HepG2 (cell line): ENCODE measurements around the gene KATNB1. TPM values are rescaled to one million over a fixed set of nuclear protein-coding genes. Genes with fewer than 3 reads are reported as not detected.

Source experiments
- ATAC-seq: fragments of 200-7000 bp; cut with Tn5 transposase; 3 replicates; pipeline ENCODE4 v1.9.1; 2020; ENCODE audit warnings: mild to moderate bottlenecking, moderate library complexity
- BruUV-seq: library from RNA; stranded (reverse); fragments of 400-500 nt; replicated peaks from 2 replicates; lab custom pipeline; 2021; lab: Mats Ljungman, UMichigan
- CTCF ChIA-PET: fragments of 300-600 bp; formaldehyde crosslinking; extraction: SDS; loops from one replicate; lab custom pipeline; 2021; ENCODE audit warnings: low total read pairs, inconsistent platforms, low intra/inter-chr PET ratio; lab: Yijun Ruan, JAX
- POLR2A ChIA-PET: fragments of 350-600 bp; sonication (Branson Sonifier 250); formaldehyde crosslinking; loops from one replicate; lab custom pipeline; 2020; ENCODE audit warnings: antibody characterized with exemption, inconsistent platforms; lab: Yijun Ruan, JAX
- DNase-seq: peaks from one replicate; pipeline ENCODE4 v3.0.0-alpha.2; 2015; ENCODE audit warnings: low spot score
- FAIRE-seq: peaks from 3 replicates; lab custom pipeline; 2011; peaks lifted over from hg19 to GRCh38; lab: Jason Lieb, UNC
- H2AFZ ChIP-seq: one replicate; pipeline ENCODE4 v1.6.1; 2011; ENCODE audit warnings: low read length, inconsistent platforms
- H3K27ac ChIP-seq: fragments of 300-600 bp; 3 replicates; pipeline ENCODE4 v1.8.0; 2011; ENCODE audit warnings: mixed run types, mild to moderate bottlenecking, mixed read lengths, low read length, inconsistent platforms; ENCODE audit not compliant: insufficient read depth; ENCODE audit errors: extremely low read length
- H3K27me3 ChIP-seq, 2 experiments: fragments of 200-600 bp in 1 of 2; 2 replicates in 1 of 2; 3 replicates in 1 of 2; pipeline versions ENCODE4 v1.6.0 to v1.8.0; 2011; ENCODE audit warnings: low read length in 2 of 2, mild to moderate bottlenecking in 2 of 2, moderate library complexity in 2 of 2, inconsistent platforms in 1 of 2; ENCODE audit not compliant: insufficient read depth in 2 of 2, control insufficient read depth in 1 of 2
- H3K36me3 ChIP-seq, 2 experiments: fragments of 200-600 bp in 1 of 2; replicated peaks in 1 of 2; 2 replicates in 1 of 2; 3 replicates in 1 of 2; pipeline versions ENCODE4 v1.5.1 to v1.8.0; 2011; ENCODE audit warnings: low read length in 2 of 2, inconsistent platforms in 1 of 2; ENCODE audit not compliant: insufficient read depth in 2 of 2, control insufficient read depth in 1 of 2
- H3K4me1 ChIP-seq: 2 replicates; pipeline ENCODE4 v1.5.1; 2012; ENCODE audit warnings: low read length, inconsistent platforms; ENCODE audit not compliant: insufficient read depth
- H3K4me2 ChIP-seq: 2 replicates; pipeline ENCODE4 v1.6.0; 2011; ENCODE audit warnings: low read depth, low read length, inconsistent platforms
- H3K4me3 ChIP-seq, 3 experiments: fragments of 200-600 bp in 1 of 3; sonication (generic), shearing (Covaris generic) in 1 of 3; replicated peaks in 1 of 3; 2 replicates each; pipeline ENCODE4 v1.5.1; 2011 to 2016; ENCODE audit warnings: low read length in 3 of 3, inconsistent platforms in 2 of 3, low read depth in 2 of 3, mild to moderate bottlenecking in 2 of 3, control low read depth in 1 of 3, mixed read lengths in 1 of 3; ENCODE audit not compliant: insufficient read depth in 1 of 3
- H3K79me2 ChIP-seq: one replicate; pipeline ENCODE4 v1.6.1; 2011; ENCODE audit warnings: low read length, inconsistent platforms; ENCODE audit not compliant: insufficient read depth
- H3K9ac ChIP-seq: 2 replicates; pipeline ENCODE4 v1.6.0; 2011; ENCODE audit warnings: mild to moderate bottlenecking, low read depth, low read length, inconsistent platforms; ENCODE audit not compliant: insufficient read depth
- H3K9me3 ChIP-seq: 2 replicates; pipeline ENCODE4 v1.5.1; 2012; ENCODE audit warnings: mild to moderate bottlenecking, low read length
- H4K20me1 ChIP-seq: 2 replicates; pipeline ENCODE4 v1.6.0; 2011; ENCODE audit warnings: inconsistent platforms, mild to moderate bottlenecking, low read length, moderate library complexity; ENCODE audit not compliant: insufficient read depth
- JUN ChIP-seq: sonication (generic); formaldehyde crosslinking; IDR thresholded peaks from 2 replicates; pipeline ENCODE4 v1.4.0; 2020; ENCODE audit warnings: mild to moderate bottlenecking, missing genetic modification reagents
- MZF1 ChIP-seq: sonication (generic); formaldehyde crosslinking; IDR thresholded peaks from 2 replicates; pipeline ENCODE4 v1.8.1; 2023; ENCODE audit warnings: mild to moderate bottlenecking, missing genetic modification reagents, borderline replicate concordance
- NKX3-1 ChIP-seq: sonication (generic); formaldehyde crosslinking; IDR thresholded peaks from 2 replicates; pipeline ENCODE4 v1.5.0; 2020; ENCODE audit warnings: missing genetic modification reagents
- PITX1 ChIP-seq: sonication (generic); formaldehyde crosslinking; IDR thresholded peaks from 2 replicates; pipeline ENCODE4 v1.5.1; 2020; ENCODE audit warnings: mild to moderate bottlenecking, missing genetic modification reagents
- RFX3 ChIP-seq: IDR thresholded peaks from 2 replicates; pipeline ENCODE4 v1.6.1; 2016; ENCODE audit warnings: missing biosample characterization, missing genetic modification reagents
- TOE1 ChIP-seq: sonication (generic); formaldehyde crosslinking; IDR thresholded peaks from 2 replicates; pipeline ENCODE4 v1.4.0; 2020; ENCODE audit warnings: mild to moderate bottlenecking, missing genetic modification reagents
- ZFP37 ChIP-seq: sonication (generic); formaldehyde crosslinking; IDR thresholded peaks from 2 replicates; pipeline ENCODE4 v1.4.0; 2020; ENCODE audit warnings: missing genetic modification reagents, borderline replicate concordance
- ZFX ChIP-seq: sonication (generic); formaldehyde crosslinking; IDR thresholded peaks from 2 replicates; pipeline ENCODE4 v1.4.0; 2020; ENCODE audit warnings: mild to moderate bottlenecking, low read depth, missing genetic modification reagents, moderate library complexity
- ZNF24 ChIP-seq: fragments of 450-650 bp; IDR thresholded peaks from 2 replicates; pipeline ENCODE4 v1.6.1; 2017; ENCODE audit warnings: antibody characterized with exemption, mild to moderate bottlenecking
- ZNF709 ChIP-seq: sonication (generic); formaldehyde crosslinking; IDR thresholded peaks from 2 replicates; pipeline ENCODE4 v1.5.0; 2020; ENCODE audit warnings: mild to moderate bottlenecking, missing genetic modification reagents
- ZNF772 ChIP-seq: sonication (generic); formaldehyde crosslinking; IDR thresholded peaks from 2 replicates; pipeline ENCODE4 v1.5.0; 2020; ENCODE audit warnings: mild to moderate bottlenecking, missing genetic modification reagents
- ZNF839 ChIP-seq: sonication (generic); formaldehyde crosslinking; IDR thresholded peaks from 2 replicates; pipeline ENCODE4 v1.4.0; 2020; ENCODE audit warnings: missing genetic modification reagents, mild to moderate bottlenecking, borderline replicate concordance
- ZNF850 ChIP-seq: sonication (generic); formaldehyde crosslinking; conservative IDR thresholded peaks from 2 replicates; pipeline ENCODE4 v1.9.0; 2021; ENCODE audit warnings: mild to moderate bottlenecking, missing genetic modification reagents
- ZSCAN20 ChIP-seq: sonication (generic); formaldehyde crosslinking; IDR thresholded peaks from 2 replicates; pipeline ENCODE4 v1.4.0; 2020; ENCODE audit warnings: missing genetic modification reagents, mild to moderate bottlenecking, borderline replicate concordance
- WGBS: methylation state at CpG from one replicate; pipeline ENCODE4 v1.1.6; 2017; ENCODE audit warnings: low lambda C conversion rate; 5-methylcytosine and 5-hydroxymethylcytosine counted together
- in situ Hi-C: cut with HindIII; loops from 2 replicates; pipeline ENCODE4 v1.10.0; 2017; ENCODE audit warnings: low pct_unique_long_range_greater_than_20kb; ENCODE audit not compliant: extremely low pct_ligation_motif_present
- intact Hi-C: fragments of 100-400 bp; cut with micrococcal nuclease; formaldehyde crosslinking; loops from one replicate; pipeline ENCODE4 v1.10.0; 2022; ENCODE audit not compliant: unreplicated experiment
- polyA plus RNA-seq, 8 experiments: library from polyadenylated mRNA; depleted of rRNA in 3 of 8; stranded (reverse) in 7 of 8; unstranded in 1 of 8; fragments of >200 nt; fragmentation: Illumina TruSeq in 4 of 8; extraction: Trizol in 4 of 8; gene quantifications; 2 replicates each; pipeline versions ENCODE4 v1.2.1 to v1.2.3, GENCODE V29; 2011 to 2016; ENCODE audit warnings: low read depth in 4 of 8, missing spikeins in 1 of 8, mixed read lengths in 1 of 8; ENCODE audit not compliant: insufficient read depth in 1 of 8
- total RNA-seq, 5 experiments: library from RNA; depleted of rRNA; stranded (reverse); fragments of >200 nt; fragmentation: Illumina TruSeq; extraction: Trizol; gene quantifications; 2 replicates each; pipeline ENCODE4 v1.2.3, GENCODE V29; 2016; ENCODE audit warnings: low read depth in 1 of 5
- TF ChIP-seq, protein P1 (sequence below): sonication (generic); formaldehyde crosslinking; IDR thresholded peaks from 2 replicates; pipeline ENCODE4 v1.5.0; 2020; ENCODE audit warnings: missing genetic modification reagents
- TF ChIP-seq, protein P2 (sequence below): IDR thresholded peaks from 2 replicates; pipeline ENCODE4 v1.6.1; 2016; ENCODE audit warnings: low read depth, borderline replicate concordance
- TF ChIP-seq, protein P3 (sequence below): sonication (generic); formaldehyde crosslinking; IDR thresholded peaks from 2 replicates; pipeline ENCODE4 v1.8.1; 2023; ENCODE audit warnings: mild to moderate bottlenecking, moderate library complexity, missing genetic modification reagents
- TF ChIP-seq, protein P4 (sequence below): sonication (generic); formaldehyde crosslinking; IDR thresholded peaks from 2 replicates; pipeline ENCODE4 v1.9.0; 2021; ENCODE audit warnings: missing genetic modification reagents, mild to moderate bottlenecking, borderline replicate concordance
- TF ChIP-seq, protein P5 (sequence below): IDR thresholded peaks from 2 replicates; pipeline ENCODE4 v1.6.1; 2012; ENCODE audit warnings: inconsistent platforms

KATNB1 gene
- total and polyA plus RNA-seq, 2 of the 13 experiments (the other 11 are each of a cell fraction or from before 2014, with no cell fraction given), result 31.5 to 43.5 TPM

DNA sequence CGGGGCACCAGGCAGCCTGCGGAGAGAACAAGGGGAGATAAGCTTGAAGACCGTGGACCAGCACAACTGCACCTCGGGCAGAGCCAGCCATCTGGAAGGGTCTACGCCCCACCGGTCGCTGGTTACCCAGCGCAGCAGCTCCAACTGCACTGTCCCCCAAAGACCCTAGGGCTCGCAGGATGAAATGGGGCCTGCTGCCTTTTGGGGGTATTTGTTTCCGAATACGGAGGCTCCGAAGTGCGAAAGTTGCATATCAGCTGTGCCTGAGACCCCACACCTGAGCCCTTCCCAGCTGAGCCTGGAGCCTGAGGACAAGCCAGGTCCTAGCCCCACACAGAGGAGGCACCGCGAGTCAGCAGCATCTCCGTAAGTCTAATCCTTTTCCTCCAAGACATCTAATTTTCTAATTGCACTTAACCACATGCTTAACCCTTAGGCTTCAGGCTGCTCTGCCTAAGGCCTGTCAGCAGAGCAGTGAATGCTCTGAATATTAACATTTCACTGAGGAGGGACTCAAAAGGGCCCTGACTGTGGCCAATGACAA, 62.8 kb downstream of the KATNB1 start (continued):
- 0 out of 2 replicates have a peak, but pooled peaks have one; percentile 10 for TF ChIP-seq ZNF839 (CRISPR knock-in tag)
- TF ChIP-seq RFX3 (CRISPR knock-in tag), result no peak
- 0 out of 2 replicates have a peak, but pooled peaks have one; percentile 25 for TF ChIP-seq TOE1 (CRISPR knock-in tag)
- TF ChIP-seq, protein P1, sequence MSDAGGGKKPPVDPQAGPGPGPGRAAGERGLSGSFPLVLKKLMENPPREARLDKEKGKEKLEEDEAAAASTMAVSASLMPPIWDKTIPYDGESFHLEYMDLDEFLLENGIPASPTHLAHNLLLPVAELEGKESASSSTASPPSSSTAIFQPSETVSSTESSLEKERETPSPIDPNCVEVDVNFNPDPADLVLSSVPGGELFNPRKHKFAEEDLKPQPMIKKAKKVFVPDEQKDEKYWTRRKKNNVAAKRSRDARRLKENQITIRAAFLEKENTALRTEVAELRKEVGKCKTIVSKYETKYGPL (CRISPR knock-in tag), result no peak
- TF ChIP-seq ZNF24, result no peak
- TF ChIP-seq ZNF772, result 0 out of 2 replicates have a peak, but pooled peaks have one; percentile 2
- TF ChIP-seq MZF1 (CRISPR knock-in tag), result no peak
- TF ChIP-seq ZFP37 (CRISPR knock-in tag), result 0 out of 2 replicates have a peak, but pooled peaks have one; percentile 38
- 0 out of 2 replicates have a peak, but pooled peaks have one; percentile 26 for TF ChIP-seq ZSCAN20 (CRISPR knock-in tag)

DNA sequence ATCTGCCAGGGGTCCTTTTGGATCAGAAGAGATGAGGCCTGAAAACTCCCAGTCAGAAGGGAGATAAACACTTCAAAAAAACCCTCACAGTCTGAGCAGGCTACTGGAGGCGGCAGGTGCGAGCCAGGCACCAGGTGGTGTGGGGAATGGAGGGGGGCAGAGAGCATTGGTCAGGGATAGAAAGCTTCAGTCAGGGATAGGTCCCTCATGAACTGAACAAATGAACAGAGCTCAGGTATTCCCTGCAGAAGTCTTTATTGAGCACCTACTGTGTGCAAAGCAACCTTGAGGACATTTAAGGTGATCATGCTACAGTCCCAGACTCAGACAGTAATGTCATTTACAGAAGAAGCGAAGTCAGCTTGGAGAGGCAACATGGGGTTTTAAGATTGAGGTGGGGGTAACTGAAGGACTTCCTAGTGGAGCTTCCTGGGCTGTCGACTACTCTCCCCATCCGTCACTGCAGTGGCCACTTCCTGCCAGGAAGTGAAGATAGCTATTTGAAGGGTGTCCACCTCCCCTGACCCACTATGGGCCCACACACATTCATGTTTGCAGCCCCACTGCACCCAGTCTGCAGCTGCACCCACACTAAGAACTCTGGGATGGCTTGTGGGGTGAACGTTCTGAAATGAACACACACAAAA, 63.5 kb downstream of the KATNB1 start:
- H3K4me2 ChIP-seq, result peak overlapping the region; percentile 87
- no peak overlapping the region for H2AFZ ChIP-seq
- POLR2A ChIA-PET, result interaction anchor here (0.6 to 12.4 kb wide), 16 partner anchors 9 to 316 kb away, joined by 3 to 141 read pairs (median 6); partner anchors contain the start of gene KATNB1
- ATAC-seq (no peak), DNase-seq (no peak), FAIRE-seq (no peak)
- H3K27ac ChIP-seq, result peak overlapping the region; percentile 10
- in situ Hi-C loops (no loop called here), intact Hi-C loops (loop anchor here (5.0 kb wide), 2 partner anchors 43 to 203 kb away; partner anchors contain the start of genes USB1 and ZNF319)
- no peaks in the 10 kb centered on the region for H3K27me3 ChIP-seq
- peak overlapping the region in 2 of 3 experiments; percentile 42 to 74; a peak in 3 of 6 replicates for H3K4me3 ChIP-seq
- H4K20me1 ChIP-seq, result no peaks in the 10 kb centered on the region; the same call in 1 of the 2 replicates
- CTCF ChIA-PET, result interaction anchor here (1.1 to 1.2 kb wide), 2 partner anchors 17 to 64 kb away, joined by 4 to 5 read pairs; no protein-coding TSS in a partner anchor
- no peaks in the 10 kb centered on the region for H3K9me3 ChIP-seq
- H3K36me3 ChIP-seq, result peaks cover 10 to 12% of the 10 kb centered on the region in 2 experiments; a peak in 4 of 5 replicates
- no TSS peak for BruUV-seq
- peaks cover 40% of the 10 kb centered on the region for H3K79me2 ChIP-seq
- 65% methylated on average over 6 of the region's 6 CpGs for WGBS
- peaks cover 82% of the 10 kb centered on the region for H3K4me1 ChIP-seq
- no peak overlapping the region for H3K9ac ChIP-seq
- TF ChIP-seq ZNF709 (no peak), PITX1 (CRISPR knock-in tag) (peak; percentile 27; the same call in 1 of the 2 replicates), NKX3-1 (no peak), ZFX (no peak), JUN (CRISPR knock-in tag) (no peak), ZNF850 (CRISPR knock-in tag) (no peak)
- TF ChIP-seq, protein P2, sequence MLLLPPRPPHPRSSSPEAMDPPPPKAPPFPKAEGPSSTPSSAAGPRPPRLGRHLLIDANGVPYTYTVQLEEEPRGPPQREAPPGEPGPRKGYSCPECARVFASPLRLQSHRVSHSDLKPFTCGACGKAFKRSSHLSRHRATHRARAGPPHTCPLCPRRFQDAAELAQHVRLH, result no peak
- TF ChIP-seq, protein P3, sequence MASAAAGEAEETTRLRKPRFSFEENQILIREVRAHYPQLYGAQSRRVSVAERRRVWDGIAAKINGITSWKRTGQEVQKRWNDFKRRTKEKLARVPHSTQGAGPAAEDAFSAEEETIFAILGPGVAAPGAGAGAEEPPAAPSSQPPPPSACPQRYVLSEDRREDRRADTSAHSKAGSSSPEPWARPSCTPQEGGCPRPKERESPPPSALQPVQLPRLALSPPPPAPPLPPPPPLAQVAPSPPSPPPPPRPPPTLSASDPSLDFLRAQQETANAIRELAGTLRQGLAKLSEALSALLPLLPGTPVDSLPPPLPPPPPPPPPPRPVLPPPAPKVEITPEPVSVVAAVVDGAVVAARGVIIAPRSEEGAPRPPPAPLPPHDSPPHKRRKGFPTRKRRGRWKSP, result no peak
- TF ChIP-seq, protein P4, sequence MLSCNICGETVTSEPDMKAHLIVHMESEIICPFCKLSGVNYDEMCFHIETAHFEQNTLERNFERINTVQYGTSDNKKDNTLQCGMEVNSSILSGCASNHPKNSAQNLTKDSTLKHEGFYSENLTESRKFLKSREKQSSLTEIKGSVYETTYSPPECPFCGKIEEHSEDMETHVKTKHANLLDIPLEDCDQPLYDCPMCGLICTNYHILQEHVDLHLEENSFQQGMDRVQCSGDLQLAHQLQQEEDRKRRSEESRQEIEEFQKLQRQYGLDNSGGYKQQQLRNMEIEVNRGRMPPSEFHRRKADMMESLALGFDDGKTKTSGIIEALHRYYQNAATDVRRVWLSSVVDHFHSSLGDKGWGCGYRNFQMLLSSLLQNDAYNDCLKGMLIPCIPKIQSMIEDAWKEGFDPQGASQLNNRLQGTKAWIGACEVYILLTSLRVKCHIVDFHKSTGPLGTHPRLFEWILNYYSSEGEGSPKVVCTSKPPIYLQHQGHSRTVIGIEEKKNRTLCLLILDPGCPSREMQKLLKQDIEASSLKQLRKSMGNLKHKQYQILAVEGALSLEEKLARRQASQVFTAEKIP (CRISPR knock-in tag), result no peak
- TF ChIP-seq, protein P5, sequence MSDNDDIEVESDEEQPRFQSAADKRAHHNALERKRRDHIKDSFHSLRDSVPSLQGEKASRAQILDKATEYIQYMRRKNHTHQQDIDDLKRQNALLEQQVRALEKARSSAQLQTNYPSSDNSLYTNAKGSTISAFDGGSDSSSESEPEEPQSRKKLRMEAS, result no peak
